ENCODE data around the gene FOXL1. TPM values are rescaled to one million over a fixed set of nuclear protein-coding genes. Genes with fewer than 3 reads are reported as not detected.

FOXL1 gene
- total RNA-seq, result 8.2 TPM

- DNase-seq (ENCODE audit: low spot score), result peak; percentile 47
Measured at GRCh38 chr16:86578061-86578599, at the start of gene FOXL1. Gene FOXL1 (plus strand): TSS chr16:86578549. CDS start chr16:86578724, 175 bp downstream.

DNA sequence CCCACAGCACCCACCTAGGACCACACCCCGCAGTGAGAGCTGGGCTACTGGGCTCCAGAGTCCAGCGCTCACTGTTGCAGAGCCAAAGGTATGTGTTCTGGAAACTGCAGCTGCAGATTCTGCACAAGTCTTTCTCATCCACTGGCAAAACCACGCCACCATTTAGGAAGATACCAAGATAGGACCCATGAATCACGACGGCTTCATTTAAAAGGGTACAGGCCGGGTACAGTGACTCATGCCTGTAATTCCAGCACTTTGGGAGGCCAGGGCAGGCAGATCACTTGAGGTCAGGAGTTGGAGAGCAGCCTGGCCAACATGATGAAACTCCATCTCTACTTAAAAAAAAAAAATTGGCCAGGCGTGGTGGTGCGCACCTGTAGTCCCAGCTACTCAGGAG, 49.2 kb upstream of the FOXL1 start:
- DNase-seq (ENCODE audit: low spot score), result no peak

DNA sequence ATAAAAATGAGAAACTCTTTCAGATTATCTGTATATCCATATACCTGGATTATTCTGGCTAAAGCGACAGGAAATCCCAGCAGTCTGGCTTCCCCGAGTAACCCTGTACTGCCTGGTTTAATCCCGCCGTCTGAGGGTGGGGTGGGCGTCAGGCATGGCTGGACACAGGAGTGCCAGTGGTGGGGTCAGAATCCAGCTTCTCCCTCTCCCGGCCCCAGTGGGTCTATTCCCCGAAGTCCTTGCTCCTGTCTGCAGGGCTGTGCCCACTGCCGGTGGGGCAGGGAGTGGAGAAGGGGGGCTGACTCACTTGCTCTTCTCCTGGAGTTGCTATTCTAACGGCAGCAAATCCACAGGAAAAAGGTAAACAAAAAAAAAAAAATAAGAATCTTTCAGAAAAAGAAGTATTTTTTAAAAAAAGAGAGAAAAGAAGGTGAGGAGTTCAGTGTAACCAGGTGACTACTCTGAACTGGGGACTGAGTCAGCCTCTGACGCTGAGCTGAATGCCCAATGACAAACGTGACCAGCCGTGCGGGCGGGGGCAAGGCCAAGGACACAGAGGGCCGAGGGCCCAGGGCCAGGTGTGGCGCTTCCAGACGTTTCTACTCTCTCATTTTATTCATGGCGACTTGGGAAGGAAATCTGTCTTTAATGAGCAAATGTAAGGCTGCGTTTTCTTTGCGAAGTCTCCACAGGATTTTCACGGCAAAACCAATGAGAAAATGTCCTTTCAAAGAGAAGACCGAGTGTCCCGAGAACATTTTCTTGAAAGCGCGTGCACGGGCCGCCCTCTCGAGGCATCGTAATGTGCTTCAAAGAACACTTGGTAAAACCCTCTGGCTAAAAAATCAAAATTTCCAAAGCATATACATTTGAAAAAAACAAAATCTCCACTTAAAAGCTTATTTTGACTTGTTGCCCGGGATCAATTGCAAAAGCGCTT, 47.8 kb upstream of the FOXL1 start:
- DNase-seq (ENCODE audit: low spot score), result no peak

DNA sequence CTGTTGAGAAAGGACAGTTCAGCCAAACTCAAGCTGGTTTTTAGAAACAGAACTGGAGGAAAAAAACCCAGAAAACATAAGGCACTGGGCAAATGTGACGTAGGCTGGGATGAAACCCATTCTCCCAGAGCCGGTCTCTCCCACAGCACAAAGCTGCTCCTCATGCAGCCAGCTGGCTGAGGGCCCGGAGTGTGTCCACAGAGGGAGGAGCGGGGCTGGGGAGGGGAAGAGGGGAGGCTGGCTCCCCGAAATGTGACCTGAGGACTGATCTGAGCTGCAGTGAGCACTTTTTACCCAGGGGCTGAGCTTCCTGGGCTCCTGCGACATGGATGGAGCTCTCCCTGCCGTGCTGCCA, 47.2 kb upstream of the FOXL1 start:
- DNase-seq (ENCODE audit: low spot score), result peak; percentile 71

DNA sequence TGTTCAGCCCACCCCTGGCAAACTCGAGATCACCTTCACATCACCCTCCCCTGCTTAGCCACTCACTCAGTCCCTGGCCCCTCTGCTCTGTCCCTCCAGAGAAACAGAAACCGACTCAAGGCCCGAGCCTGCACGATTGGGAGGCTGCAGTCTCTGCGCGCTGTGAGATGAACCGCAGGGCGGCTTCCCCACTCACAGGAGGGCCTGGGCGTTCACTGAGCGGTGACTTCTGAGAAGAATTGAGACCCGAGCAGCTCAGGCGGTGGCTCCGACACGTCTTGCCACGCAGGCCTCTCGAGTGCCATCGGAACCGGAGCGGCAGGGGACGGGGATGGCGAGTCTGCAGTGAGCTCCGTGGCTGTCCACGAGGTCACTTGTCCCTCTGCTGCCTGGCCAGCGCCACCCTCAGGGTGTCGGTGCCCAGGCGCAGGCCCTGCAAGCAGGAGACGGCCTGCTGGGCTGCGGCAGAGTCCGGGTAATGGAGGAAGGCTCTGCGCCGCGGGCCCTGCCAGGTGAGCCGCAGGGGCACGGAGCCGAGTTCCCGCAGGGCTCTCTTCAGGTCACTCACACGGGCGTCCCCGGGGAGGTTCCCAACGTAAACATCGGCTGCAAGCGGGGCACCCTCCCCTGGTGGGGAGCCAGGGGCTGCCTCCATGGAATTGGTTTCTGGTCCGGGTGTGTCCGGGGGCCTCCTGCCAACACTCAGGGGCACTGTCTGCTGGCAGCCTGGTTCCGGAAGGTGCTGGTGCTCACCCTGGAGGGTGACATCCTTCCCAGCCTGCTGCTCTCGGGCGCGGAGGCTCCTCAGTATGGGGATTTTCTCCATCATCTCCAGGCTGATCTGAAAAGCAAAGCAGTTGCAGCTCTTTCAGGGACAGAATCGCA, 46.5 kb upstream of the FOXL1 start:
- DNase-seq (ENCODE audit: low spot score), result no peak

- DNase-seq (ENCODE audit: low spot score), result no peak
Measured at GRCh38 chr16:86532526-86532815, 45.9 kb upstream of the FOXL1 start.

- no peak for DNase-seq (ENCODE audit: low spot score)
Measured at GRCh38 chr16:86533076-86533475, 45.3 kb upstream of the FOXL1 start.

DNA sequence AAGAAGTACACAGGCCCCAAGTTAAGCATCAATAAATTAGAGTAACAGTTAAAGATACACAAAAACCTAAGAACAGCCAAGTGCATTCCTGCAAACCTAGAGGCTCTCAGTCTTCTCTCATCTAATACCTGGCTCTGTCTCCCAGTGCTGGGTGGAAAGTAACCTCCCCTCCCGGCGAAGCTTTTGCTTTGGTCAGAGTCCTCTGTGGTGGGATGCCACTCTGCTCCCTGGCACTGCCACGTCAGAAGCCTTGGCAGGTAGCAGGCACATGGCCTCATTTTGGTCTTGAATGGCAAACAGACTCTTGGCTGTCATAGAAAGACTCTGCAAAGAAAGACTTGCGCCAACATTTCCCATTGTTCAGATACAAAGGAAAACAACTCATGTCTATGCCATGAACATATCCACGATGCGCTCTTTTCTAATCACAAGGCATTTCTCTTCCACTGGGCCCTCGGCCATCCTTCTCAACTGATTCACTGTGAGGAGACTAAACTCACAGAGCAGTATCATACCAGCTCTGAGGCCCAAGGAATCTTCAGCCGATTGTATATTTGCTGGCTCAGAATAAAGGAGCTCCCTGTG, 44.5 kb upstream of the FOXL1 start:
- DNase-seq (ENCODE audit: low spot score), result no peak

DNA sequence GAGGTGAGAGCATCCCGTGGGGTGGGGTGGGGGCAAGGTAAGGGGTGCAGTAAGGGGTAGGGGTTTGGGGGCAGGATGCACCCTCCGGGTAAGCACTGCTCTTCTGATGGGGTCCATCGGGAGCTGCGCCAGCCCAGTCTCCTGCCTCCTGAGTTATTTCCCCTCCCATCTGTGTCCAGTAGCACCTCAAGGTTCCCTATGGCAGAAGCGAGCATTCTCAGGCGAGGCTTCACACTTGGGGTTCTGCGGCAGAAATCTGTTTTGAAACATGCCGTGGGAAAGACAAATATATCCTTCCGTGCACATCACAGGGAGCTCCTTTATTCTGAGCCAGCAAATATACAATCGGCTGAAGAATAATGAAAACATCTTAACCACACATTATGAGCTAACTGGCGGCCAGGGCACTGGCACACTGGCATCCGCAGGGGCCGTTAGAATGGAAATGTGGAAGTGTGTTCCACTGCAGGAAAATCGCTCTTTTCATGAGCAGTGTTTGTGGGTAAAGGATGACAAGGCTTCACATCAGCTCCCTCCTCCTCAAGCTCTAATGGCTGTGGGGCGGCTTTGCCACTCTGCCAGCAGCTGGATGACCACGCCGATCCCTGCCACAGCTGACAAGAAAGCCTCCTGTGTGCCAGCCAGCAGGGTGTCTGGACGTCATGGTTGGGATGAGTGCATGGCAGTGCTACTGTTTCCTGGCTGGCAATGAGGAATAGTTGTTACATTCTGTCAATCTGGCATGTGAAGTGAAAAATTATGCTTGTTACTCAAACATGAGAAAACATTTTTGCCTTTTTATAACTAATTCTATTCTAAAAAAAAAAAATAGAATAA, 43.4 kb upstream of the FOXL1 start:
- no peak for DNase-seq (ENCODE audit: low spot score)

DNA sequence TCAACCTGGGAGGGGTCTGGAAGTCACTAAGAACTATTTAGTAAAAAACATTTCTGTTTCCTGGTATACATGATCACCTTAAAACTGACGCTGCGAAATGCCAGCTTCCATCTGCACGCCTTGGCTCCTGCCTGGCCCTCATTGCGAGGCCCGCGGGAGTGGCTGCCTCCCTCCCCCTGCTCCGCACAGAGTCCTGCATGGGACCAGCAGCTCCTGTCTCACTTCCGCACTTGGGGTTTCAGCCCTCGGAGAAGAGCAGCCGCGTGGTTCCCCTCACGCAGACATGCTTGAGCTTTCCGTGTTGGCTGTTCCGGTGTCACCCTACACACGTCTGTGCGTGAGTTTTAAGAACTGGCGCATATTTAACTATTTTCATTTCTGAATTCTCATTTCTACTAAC, 41.7 kb upstream of the FOXL1 start:
- no peak for DNase-seq (ENCODE audit: low spot score)

DNA sequence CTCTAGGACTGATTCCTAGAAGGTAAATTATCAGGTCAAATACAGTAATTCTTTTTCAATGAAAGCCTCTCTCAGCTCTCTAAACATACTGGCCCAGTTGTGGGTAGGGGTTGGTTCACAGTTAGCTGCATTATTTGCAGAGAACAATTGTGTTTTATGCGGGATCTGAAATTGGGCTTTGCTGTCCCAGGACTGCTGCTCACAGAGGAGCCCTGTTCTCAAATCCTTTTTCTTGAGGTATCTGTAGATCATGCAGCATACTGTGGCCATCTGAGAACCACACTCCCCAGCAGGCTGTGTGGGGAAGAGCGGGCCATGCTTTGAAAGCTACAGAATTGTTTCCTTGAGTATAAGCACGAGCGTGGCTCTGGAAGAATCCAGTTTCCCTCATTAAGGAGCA, 40.9 kb upstream of the FOXL1 start:
- no peak for DNase-seq (ENCODE audit: low spot score)

- no peak for DNase-seq (ENCODE audit: low spot score)
Measured at GRCh38 chr16:86538196-86538780, 40.1 kb upstream of the FOXL1 start.

GRCh38 chr16:86540894-86541293, 37.5 kb upstream of the FOXL1 start:
- DNase-seq (ENCODE audit: low spot score), result no peak

DNA sequence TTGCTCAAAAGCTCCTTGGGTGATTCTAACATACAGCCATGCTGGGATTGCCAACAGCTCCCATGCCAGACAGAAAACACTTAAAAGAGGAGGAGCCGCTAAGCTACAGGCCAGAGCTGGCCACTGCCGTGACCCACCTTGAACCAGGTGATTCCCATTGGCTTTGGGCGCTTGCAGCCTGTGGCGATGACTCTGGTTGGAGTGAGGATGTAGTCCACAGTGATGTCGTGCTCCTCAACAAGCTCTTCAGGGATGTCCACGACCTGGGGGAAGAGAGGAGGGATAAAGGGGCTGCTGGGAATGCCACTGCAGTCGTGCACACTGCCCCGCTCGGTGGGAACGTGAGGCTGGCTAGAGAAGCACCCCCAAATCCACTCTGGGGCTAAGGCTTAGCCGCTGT, 36.8 kb upstream of the FOXL1 start:
- DNase-seq (ENCODE audit: low spot score), result no peak

GRCh38 chr16:86542756-86543750, 35.3 kb upstream of the FOXL1 start:
- no peak for DNase-seq (ENCODE audit: low spot score)

GRCh38 chr16:86545481-86545880, 32.9 kb upstream of the FOXL1 start:
- DNase-seq (ENCODE audit: low spot score), result no peak

DNA sequence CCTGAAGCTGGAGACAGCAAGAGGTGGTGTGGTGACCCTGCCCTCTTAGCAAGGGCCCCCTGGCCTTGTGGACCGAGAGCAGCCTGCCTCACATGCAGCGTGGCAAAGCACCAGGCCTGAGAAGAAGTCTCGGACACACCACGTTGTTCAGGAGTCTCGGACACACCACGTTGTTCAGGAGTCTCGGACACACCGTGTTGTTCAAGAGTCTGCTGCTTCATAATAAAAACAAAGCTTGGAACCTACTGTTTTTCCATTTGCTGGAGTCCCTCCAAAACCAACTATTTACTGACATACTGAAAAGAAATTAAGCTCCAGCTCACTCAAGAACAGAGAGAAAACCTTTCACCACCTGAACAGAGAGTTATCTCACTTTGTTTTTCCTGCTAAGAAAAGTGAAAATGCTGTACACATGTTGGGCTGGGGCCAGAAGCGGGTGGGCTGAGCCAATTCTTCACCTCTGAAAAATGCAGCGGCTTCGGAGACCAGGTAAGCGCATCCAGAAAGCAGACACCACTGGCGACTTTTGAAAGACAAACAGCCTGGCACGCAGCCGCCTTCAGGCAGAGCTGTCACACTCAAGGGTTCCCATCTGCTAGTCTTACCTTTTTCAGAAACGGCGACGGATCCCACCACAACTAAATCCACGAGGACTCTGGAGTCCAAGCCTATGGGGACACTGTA, 32.3 kb upstream of the FOXL1 start:
- no peak for DNase-seq (ENCODE audit: low spot score)

DNA sequence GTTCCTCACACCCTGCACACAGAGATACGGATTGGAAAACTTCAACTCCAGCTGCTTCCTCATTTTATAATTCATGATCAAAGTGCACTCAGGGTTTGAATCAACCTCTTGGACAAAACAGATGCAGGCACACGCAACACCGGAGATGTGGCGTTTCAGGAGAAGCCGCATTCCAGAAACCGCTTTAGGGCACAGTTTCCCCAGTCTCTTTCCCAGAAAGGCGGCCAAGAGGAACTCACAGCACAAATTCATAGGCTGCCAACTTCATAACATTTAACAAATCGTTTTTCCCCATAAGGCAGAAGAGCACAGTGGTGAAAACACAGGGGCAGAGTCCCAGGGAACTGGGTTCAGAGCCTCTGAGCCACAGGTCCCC, 31.7 kb upstream of the FOXL1 start:
- DNase-seq (ENCODE audit: low spot score), result no peak

DNA sequence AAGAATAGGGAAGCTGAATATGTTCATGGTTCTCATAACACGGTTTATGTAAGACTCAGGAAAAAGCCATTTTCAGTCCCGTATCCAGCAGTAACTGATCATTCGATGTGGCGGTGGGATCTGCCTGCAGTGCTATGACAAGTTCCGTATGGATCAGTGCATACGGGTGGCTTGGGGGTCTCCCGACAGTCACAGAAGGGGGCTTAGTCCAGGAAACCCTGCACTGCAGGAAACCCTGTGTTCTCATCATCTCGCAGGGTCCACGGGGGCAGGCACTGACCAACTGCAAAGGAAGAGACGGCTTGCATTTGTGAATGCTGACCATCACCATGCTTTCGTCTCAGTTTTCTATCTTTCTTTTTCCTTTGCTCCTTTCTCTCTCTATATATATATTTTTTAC, 31.1 kb upstream of the FOXL1 start:
- DNase-seq (ENCODE audit: low spot score), result no peak

All from mucosa of gallbladder (tissue), 1 donor.